Neuronal stem cell (in vitro differentiated cells): ENCODE data around the gene RLN2.
"Not testable (repeated sequence)": the region's sequence is repeated elsewhere in the genome, so short reads cannot be mapped to it uniquely, and the experiment has no call there.

ENCODE experiments used
- DNase-seq: peaks from one replicate; pipeline ENCODE4 v3.0.0-alpha.2; 2013; ENCODE audit warnings: low spot score
- H2AFZ ChIP-seq: one replicate; pipeline ENCODE4 v1.6.1; 2013; ENCODE audit warnings: mild to moderate bottlenecking, low read length, inconsistent platforms
- H2AK5ac ChIP-seq: 2 replicates; pipeline ENCODE4 v1.6.1; 2013; ENCODE audit warnings: low read depth, mild to moderate bottlenecking, inconsistent platforms, low read length, moderate library complexity, mixed read lengths
- H2BK120ac ChIP-seq: 2 replicates; pipeline ENCODE4 v1.6.1; 2013; ENCODE audit warnings: low read depth, mild to moderate bottlenecking, inconsistent platforms, low read length, moderate library complexity, mixed read lengths
- H2BK12ac ChIP-seq: one replicate; pipeline ENCODE4 v1.6.1; 2013; ENCODE audit warnings: low read length, inconsistent platforms
- H2BK15ac ChIP-seq: 2 replicates; pipeline ENCODE4 v1.6.1; 2013; ENCODE audit warnings: mild to moderate bottlenecking, low read length, inconsistent platforms, mixed read lengths
- H2BK5ac ChIP-seq: one replicate; pipeline ENCODE4 v1.6.1; 2013; ENCODE audit warnings: inconsistent platforms, mild to moderate bottlenecking, low read length, moderate library complexity
- H3K14ac ChIP-seq: one replicate; pipeline ENCODE4 v1.6.1; 2013; ENCODE audit warnings: low read length, inconsistent platforms
- H3K18ac ChIP-seq: 2 replicates; pipeline ENCODE4 v1.6.1; 2013; ENCODE audit warnings: low read length, inconsistent platforms
- H3K23ac ChIP-seq: 2 replicates; pipeline ENCODE4 v1.6.1; 2013; ENCODE audit warnings: low read depth, mild to moderate bottlenecking, mixed read lengths, low read length, inconsistent platforms; ENCODE audit not compliant: poor library complexity
- H3K27ac ChIP-seq: replicated peaks from 3 replicates; pipeline ENCODE4 v1.5.1; 2013; ENCODE audit warnings: low read length, inconsistent platforms
- H3K27me3 ChIP-seq, 3 experiments: 2 replicates each; pipeline ENCODE4 v1.6.1; 2013; ENCODE audit warnings: low read length in 3 of 3, mild to moderate bottlenecking in 2 of 3, inconsistent platforms in 1 of 3, low read depth in 1 of 3, mixed read lengths in 1 of 3, moderate library complexity in 1 of 3; ENCODE audit not compliant: control insufficient read depth in 3 of 3, insufficient read depth in 3 of 3
- H3K36me3 ChIP-seq, 2 donors: replicated peaks in 1 of 2; 2 replicates each; pipeline ENCODE4 v1.6.1; 2013; ENCODE audit warnings: low read length in 2 of 2; ENCODE audit not compliant: control insufficient read depth in 2 of 2, insufficient read depth in 2 of 2
- H3K4ac ChIP-seq: 2 replicates; pipeline ENCODE4 v1.6.1; 2013; ENCODE audit warnings: inconsistent platforms, mild to moderate bottlenecking, low read length, moderate library complexity
- H3K4me1 ChIP-seq, 2 donors: 1 replicate in 1 of 2; 2 replicates in 1 of 2; pipeline ENCODE4 v1.6.1; 2013; ENCODE audit warnings: low read length in 2 of 2, low read depth in 1 of 2; ENCODE audit not compliant: control insufficient read depth in 2 of 2, insufficient read depth in 1 of 2
- H3K4me2 ChIP-seq: one replicate; pipeline ENCODE4 v1.6.1; 2013; ENCODE audit warnings: mild to moderate bottlenecking, low read length, inconsistent platforms; ENCODE audit not compliant: insufficient read depth, poor library complexity, severe bottlenecking
- H3K4me3 ChIP-seq, 2 donors: 2 replicates each; pipeline ENCODE4 v1.5.1; 2013; ENCODE audit warnings: low read length in 2 of 2, mild to moderate bottlenecking in 2 of 2, inconsistent platforms in 1 of 2, moderate library complexity in 1 of 2
- H3K79me1 ChIP-seq: one replicate; pipeline ENCODE4 v1.6.1; 2013; ENCODE audit warnings: low read depth, mild to moderate bottlenecking, inconsistent platforms, low read length, moderate library complexity
- H3K9ac ChIP-seq: one replicate; pipeline ENCODE4 v1.6.1; 2013; ENCODE audit warnings: mild to moderate bottlenecking, low read depth, low read length, inconsistent platforms; ENCODE audit not compliant: poor library complexity
- H3K9me3 ChIP-seq, 2 donors: replicated peaks in 1 of 2; 2 replicates each; pipeline versions ENCODE3 to v1.6.1; 2013; ENCODE audit warnings: low read length in 2 of 2, mild to moderate bottlenecking in 2 of 2, inconsistent platforms in 1 of 2, low read depth in 1 of 2, mixed read lengths in 1 of 2, moderate library complexity in 1 of 2; ENCODE audit not compliant: control insufficient read depth in 2 of 2, insufficient read depth in 1 of 2
- H4K8ac ChIP-seq: one replicate; pipeline ENCODE4 v1.6.1; 2013; ENCODE audit warnings: low read depth, mild to moderate bottlenecking, inconsistent platforms, low read length, moderate library complexity
- H4K91ac ChIP-seq: one replicate; pipeline ENCODE4 v1.6.1; 2013; ENCODE audit warnings: low read length, low read depth, mild to moderate bottlenecking, inconsistent platforms; ENCODE audit not compliant: poor library complexity
- WGBS, 2 donors: extraction: QIAGEN DNeasy Blood & Tissue Kit; methylation state at CpG; one replicate each; pipeline ENCODE4 v1.1.7; 2013; ENCODE audit warnings: missing lambda C conversion rate in 2 of 2, mixed read lengths in 1 of 2; ENCODE audit not compliant: insufficient read length in 2 of 2, insufficient replicate concordance in 1 of 2; ENCODE audit errors: extremely low coverage in 2 of 2; 5-methylcytosine and 5-hydroxymethylcytosine counted together

RLN2 gene

DNA sequence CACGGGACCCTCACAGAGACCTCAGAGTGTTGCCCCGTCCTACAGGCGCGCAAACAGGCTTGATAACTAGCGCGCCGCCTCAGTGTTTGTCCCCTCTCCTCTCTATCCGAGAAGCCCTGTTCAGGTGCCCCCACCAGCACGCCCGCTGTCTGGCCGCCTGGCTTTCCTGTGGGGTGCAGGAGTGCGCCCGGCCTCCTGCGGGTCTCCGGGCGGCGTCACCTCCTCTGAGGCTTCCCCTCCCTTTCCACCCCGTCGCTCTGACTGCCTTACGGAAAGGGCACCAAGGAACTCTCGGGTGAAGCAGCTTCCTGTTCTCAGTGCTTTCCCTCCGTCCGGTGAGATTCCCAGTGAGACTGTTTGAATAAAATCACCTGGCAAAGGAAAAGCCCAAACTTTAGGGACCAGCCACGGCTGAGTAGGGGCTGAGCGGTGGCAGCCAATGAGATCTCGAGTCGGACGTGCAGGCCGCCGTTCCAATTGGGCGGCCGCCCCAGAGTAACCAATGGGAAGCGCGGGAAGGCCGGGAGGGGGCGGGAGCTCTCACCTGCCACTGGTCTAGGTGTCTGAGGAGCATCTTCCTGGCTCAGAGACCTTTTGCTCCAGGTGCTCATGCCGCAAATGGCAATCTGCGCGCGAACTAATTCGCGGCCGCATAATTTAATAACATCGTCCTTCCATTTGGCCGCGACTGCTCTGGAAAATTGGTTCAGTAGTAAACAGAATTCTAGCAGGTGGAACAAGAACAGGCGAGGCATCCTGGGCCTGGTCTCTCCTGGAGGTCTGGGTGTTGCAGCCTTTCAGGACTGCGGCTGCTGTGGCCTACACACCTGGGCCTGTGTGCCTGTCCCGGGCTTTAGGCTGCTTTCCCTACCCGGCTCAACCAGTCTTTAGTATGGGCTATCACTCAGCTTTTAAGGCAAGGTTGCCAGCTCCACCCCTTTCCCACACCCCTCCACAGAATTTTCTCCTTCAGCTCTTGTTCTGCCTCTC is 34.8 kb upstream of the RLN2 start, which contains the start of gene RLN1:
Gene RLN1 (minus strand): TSS at position 885 of the 990 bp plus-strand sequence. CDS start 130 bp downstream, at position 755.
- Histone ChIP-seq H3K4me2 (peak within 1 kb of the TSS; percentile 32), H2AFZ (peak within 1 kb of the TSS; percentile 73)
- not testable (repeated sequence) for DNase-seq, H3K4me3 ChIP-seq, H3K4ac ChIP-seq, H3K14ac ChIP-seq, H4K91ac ChIP-seq, H3K79me1 ChIP-seq, H3K18ac ChIP-seq, H3K27me3 ChIP-seq, H3K36me3 ChIP-seq, H2AK5ac ChIP-seq, H3K9ac ChIP-seq, H3K23ac ChIP-seq, H3K9me3 ChIP-seq, H2BK15ac ChIP-seq, H3K4me1 ChIP-seq, H3K27ac ChIP-seq, H2BK12ac ChIP-seq, H2BK120ac ChIP-seq, H2BK5ac ChIP-seq, H4K8ac ChIP-seq
- WGBS, 2 donors: no CpG with 5 or more reads among the region's 50 CpGs

- Histone ChIP-seq H3K36me3 (no peaks in the 10 kb centered on the region), H3K27ac (no peak overlapping the region), H3K9ac (no peak overlapping the region), H3K79me1 (no peaks in the 10 kb centered on the region), H2BK12ac (no peak overlapping the region), H3K14ac (no peak overlapping the region), H2AK5ac (no peak overlapping the region), H2BK5ac (no peak overlapping the region), H3K23ac (no peak overlapping the region), H3K18ac (no peak overlapping the region), H3K27me3 (no peaks in the 10 kb centered on the region), H2AFZ (no peak overlapping the region), H4K91ac (no peak overlapping the region), H3K4me3 (no peak overlapping the region), H3K4ac (no peak overlapping the region), H2BK120ac (no peak overlapping the region), H4K8ac (no peak overlapping the region), H3K9me3 (no peaks in the 10 kb centered on the region), H3K4me1 (no peaks in the 10 kb centered on the region), H2BK15ac (no peak overlapping the region), H3K4me2 (no peak overlapping the region)
- WGBS, 2 donors: no CpG with 5 or more reads among the region's 4 CpGs
- no peak for DNase-seq
Observed at GRCh38 chr9:5336688-5337087, 32.2 kb upstream of the RLN2 start.

- H3K4me2 ChIP-seq, H3K9ac ChIP-seq, H4K8ac ChIP-seq, H2BK120ac ChIP-seq, H2BK15ac ChIP-seq, H3K18ac ChIP-seq, H3K36me3 ChIP-seq, H3K4ac ChIP-seq, H3K9me3 ChIP-seq, H3K23ac ChIP-seq, H3K27ac ChIP-seq, H2BK12ac ChIP-seq, H3K14ac ChIP-seq, DNase-seq, H2BK5ac ChIP-seq, H3K4me1 ChIP-seq, H3K4me3 ChIP-seq, H3K79me1 ChIP-seq, H2AFZ ChIP-seq, H3K27me3 ChIP-seq, H2AK5ac ChIP-seq, H4K91ac ChIP-seq: not testable (repeated sequence)
- WGBS, 2 donors: no CpG with 5 or more reads among the region's 3 CpGs
Observed at GRCh38 chr9:5331276-5331675, 26.8 kb upstream of the RLN2 start.

DNA sequence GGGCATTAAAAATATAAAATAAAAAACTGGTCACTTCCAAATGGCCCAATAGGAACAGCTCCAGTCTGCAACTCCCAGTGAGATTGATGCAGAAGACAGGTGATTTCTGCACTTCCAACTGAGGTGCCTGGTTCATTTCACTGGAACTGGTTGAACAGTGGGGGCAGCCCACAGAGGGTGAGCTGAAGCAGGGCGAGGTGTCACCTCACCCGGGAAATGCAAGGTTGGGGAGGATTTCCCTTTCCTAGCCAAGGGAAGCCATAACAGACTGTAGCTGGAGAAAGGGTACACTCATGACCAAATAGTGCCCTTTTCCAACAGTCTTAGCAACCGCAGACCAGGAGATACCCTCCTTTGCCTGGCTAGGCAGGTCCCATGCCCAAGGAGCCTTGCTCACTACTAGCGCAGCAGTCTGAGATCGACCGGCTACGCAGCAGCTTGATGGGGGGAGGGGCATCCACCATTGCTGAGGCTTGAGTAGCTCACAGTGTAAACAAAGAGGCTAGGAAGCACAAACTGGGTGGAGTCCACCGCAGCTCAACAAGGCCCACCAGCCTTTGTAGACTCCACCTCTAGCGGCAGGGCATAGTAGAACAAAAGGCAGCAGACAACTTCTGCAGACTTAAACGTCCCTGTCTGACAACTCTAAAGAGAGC is 22.5 kb upstream of the RLN2 start:
- no peak overlapping the region for H2BK5ac ChIP-seq
- peak; percentile 33 for DNase-seq
- no peak overlapping the region for H3K9ac ChIP-seq
- H3K27ac ChIP-seq: no peak overlapping the region
- no peak overlapping the region for H2BK15ac ChIP-seq
- WGBS, 2 donors: no CpG with 5 or more reads among the region's 10 CpGs
- no peaks in the 10 kb centered on the region for H3K36me3 ChIP-seq
- no peak overlapping the region for H3K14ac ChIP-seq
- H3K79me1 ChIP-seq: no peaks in the 10 kb centered on the region
- H2AFZ ChIP-seq: peak overlapping the region; percentile 82
- H4K91ac ChIP-seq: no peak overlapping the region
- peaks cover 0 to 6% of the 10 kb centered on the region in 2 donors for H3K4me1 ChIP-seq
- H3K9me3 ChIP-seq: no peaks in the 10 kb centered on the region
- no peak overlapping the region for H3K18ac ChIP-seq
- no peak overlapping the region for H3K23ac ChIP-seq
- no peak overlapping the region for H3K4ac ChIP-seq
- no peaks in the 10 kb centered on the region for H3K27me3 ChIP-seq
- H2AK5ac ChIP-seq: no peak overlapping the region
- no peak overlapping the region for H2BK120ac ChIP-seq
- no peak overlapping the region for H2BK12ac ChIP-seq
- H3K4me2 ChIP-seq: no peak overlapping the region
- H4K8ac ChIP-seq: no peak overlapping the region
- H3K4me3 ChIP-seq: no peak overlapping the region
